NCI-H1105 (cell line): ENCODE data around the gene NSDHL.
"Not testable (repeated sequence)": the region's sequence is repeated elsewhere in the genome, so short reads cannot be mapped to it uniquely, and the experiment has no call there.

ENCODE experiments used
- DNase-seq: peaks from one replicate; lab custom pipeline; 2025; lab: John Stamatoyannopoulos, UW

Gene NSDHL

GRCh38 chrX:152893980-152894610, 63.2 kb downstream of the NSDHL start:
- no peak for DNase-seq

DNA sequence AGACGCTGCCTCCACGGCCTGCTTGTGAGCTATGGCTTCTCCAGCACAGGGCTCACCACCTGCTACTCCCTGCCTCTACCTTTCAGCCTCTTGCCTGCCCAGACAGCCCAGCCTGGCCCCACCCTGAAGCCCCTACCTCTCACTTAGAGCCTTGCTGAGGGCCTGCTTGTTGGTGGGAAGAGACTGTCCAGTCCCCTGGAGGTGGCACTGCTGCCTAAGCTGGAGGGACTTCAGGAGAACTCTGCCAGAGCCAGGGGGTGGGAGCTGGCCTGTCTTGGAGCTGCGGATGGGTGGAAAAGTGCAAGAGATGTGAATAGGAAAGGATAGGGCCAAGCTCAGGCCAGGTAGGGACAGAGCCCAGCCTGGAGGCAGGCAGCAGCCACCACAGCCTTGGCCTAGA, 64.3 kb downstream of the NSDHL start:
- DNase-seq: no peak

GRCh38 chrX:152895724-152896420, 65.0 kb downstream of the NSDHL start:
- no peak for DNase-seq

DNA sequence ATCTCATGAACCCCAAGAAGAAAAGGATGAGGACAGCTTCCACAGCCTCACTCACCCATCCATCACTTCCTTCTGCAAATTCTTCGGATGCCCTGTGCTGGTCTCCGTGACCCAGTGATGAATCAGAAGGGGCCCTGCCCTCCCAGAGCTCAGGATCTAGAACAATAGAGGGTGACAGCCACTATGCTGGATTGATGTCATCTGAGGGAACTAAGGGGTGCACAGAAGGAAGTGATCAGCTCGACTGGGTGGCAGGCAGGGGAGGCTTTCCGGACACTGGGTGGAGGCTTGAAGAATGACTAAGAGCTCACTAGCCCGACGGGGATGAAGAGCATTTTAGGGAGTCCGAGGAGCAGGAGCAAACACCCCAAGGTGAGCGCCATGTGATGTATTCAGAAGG, 65.6 kb downstream of the NSDHL start:
- DNase-seq: no peak

DNA sequence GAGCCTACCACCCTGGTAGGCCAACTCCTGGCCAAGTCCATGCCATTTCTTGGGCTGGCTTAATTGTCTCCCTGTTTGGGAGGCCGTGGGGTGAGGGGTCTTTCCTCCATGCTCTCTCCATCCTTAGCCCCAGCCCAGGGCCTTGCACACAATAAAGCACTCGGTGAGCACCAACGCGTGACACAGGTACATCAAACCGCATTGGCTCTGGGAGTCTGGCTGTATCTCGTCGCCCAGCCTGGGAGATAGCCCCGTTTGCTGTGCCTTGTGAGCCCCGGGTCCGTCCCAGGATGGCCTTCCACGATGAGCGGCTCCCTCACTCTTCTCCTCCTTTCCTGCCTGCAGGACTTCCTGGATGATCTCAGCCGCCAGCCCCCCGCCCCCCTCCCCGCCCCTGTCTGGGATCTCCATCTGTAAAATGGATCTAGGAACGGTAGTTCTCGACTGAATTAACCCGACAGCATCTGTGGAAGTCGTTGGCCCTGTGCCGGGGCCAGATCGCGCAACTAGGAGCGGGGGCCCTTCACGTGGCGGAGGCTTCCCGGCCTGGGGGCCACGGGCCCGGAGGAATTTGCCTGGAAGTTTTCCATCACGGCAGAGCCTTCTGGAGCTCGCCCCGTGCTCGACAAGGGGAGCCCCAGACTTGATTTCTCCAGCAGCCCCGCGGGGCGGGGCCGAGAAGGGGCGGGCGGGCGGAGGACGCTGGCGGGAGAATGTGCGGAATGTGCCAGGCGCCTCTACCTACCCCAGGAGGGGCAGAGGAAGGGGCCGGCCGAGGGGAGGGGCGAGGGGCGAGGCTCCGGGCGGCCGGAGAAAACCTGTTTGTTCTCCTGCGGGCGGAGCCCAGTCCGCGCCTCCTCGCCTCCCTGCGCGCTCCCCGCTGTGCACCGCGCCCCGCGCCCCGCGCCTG, 66.6 kb downstream of the NSDHL start, which contains the start of gene ZNF185:
Gene ZNF185 (plus strand): TSS at position 846 of the 910 bp plus-strand sequence. CDS start 16,423 bp downstream, outside the sequence.
- DNase-seq: no peak

- no peak for DNase-seq
Observed at GRCh38 chrX:152898442-152898841, 67.6 kb downstream of the NSDHL start.

- DNase-seq: no peak
Observed at GRCh38 chrX:152899111-152899873, 68.4 kb downstream of the NSDHL start.

- no peak for DNase-seq
Observed at GRCh38 chrX:152899874-152900719, 69.2 kb downstream of the NSDHL start.

GRCh38 chrX:152900937-152901445, 70.1 kb downstream of the NSDHL start:
- DNase-seq: no peak

GRCh38 chrX:152901816-152902501, 71.1 kb downstream of the NSDHL start:
- DNase-seq: no peak

DNA sequence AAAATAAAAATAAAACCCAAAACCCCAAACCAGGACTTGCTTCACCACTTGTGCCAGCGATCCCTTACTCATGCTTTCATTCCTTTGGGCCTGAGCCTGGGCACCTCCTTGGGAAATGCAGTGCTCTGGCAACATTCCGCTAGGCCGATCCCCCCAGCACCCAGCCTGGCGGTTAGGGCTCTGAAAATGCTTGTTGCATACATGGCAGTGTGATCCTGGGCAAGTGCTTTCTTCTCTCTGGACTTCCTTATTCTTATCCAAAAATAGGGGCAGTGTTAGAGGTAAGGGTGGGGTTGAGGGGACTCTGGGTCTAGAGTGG, 71.6 kb downstream of the NSDHL start:
- DNase-seq: no peak

- DNase-seq: no peak
Observed at GRCh38 chrX:152903589-152903988, 72.7 kb downstream of the NSDHL start.

DNA sequence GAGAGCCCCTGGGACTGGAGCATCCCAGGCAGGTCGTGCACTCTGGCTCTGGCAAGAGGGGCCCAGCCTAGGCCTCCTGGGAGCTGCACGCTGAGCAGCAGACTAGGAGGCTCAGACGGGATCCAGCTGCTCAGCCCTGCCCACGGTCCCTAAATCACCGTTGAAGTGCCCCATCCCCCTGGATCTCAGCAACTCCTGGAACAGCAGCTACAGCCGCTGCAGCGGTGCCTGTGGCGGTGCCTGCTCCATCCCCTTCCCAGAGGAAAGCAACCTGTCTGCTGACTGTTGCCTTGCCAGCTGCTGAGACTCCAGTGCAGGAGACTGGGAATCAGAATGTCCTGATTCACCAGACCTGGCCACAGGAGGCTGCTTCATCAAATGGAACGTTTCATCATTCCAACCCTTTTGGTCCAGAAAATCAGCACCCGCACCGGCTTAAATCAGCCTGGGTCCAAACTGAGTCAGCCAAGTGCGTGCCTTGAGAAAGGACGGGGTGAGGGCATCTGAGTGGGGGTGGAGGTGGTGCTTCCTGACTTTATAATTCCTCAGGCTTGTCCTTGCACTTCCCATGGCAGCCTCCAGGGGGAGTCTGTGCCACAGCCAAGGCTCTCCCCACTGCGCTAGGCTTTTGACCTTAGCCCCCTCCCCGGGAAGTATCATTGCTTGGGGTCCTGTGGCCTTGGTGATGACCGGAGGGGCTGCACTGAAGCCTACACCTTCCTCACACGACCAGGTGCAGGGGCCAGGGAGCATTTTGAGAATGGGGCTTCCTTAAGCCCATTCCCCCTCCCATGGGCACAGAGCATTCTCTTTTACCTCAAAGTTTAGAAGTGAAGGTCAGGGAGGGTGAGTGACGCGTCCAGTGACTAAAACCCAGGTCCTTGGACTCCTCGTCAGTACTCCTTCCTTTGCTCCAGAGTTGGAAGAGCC, 73.6 kb downstream of the NSDHL start:
- DNase-seq: peak; percentile 12

DNA sequence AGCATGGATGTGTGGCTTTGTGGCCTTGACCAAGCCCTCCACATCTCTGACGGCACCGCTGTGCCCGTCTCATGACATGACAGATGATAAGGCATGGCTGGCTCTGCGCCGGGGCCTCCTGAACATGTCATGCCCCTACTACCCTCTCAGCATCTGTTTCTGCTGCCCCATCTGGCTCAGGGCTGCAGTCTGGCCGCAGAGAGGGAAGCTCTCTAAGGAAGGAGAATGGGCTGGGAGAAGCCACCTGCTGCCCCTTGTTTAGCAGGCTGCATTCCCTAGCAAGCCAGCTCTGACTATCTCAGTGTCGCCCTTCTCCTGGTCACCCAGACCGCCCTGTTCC, 74.2 kb downstream of the NSDHL start:
- no peak for DNase-seq

- no peak for DNase-seq
Observed at GRCh38 chrX:152907084-152907651, 76.3 kb downstream of the NSDHL start.

GRCh38 chrX:152908486-152908885, 77.6 kb downstream of the NSDHL start:
- no peak for DNase-seq

GRCh38 chrX:152910018-152910417, 79.2 kb downstream of the NSDHL start:
- DNase-seq: not testable (repeated sequence)

GRCh38 chrX:152912106-152912505, 81.2 kb downstream of the NSDHL start:
- no peak for DNase-seq

GRCh38 chrX:152912641-152913040, 81.8 kb downstream of the NSDHL start:
- no peak for DNase-seq
